DOHH2 (cell line): ENCODE measurements around the gene RGS9.

ENCODE experiments used
- H3F3A ChIP-seq: fragments of 200-600 bp; sonication (generic), shearing (Covaris generic); 2 replicates; pipeline ENCODE4 v1.6.0; 2016; ENCODE audit warnings: antibody characterized with exemption, mild to moderate bottlenecking; ENCODE audit not compliant: control insufficient read depth, insufficient read depth
- H3K27ac ChIP-seq: fragments of 200-600 bp; sonication (generic); 2 replicates; pipeline ENCODE4 v1.5.1; 2014; ENCODE audit warnings: low read depth, mild to moderate bottlenecking, low read length, moderate library complexity
- H3K27me3 ChIP-seq: fragments of 200-600 bp; sonication (generic); 2 replicates; pipeline ENCODE4 v1.6.1; 2014; ENCODE audit warnings: mild to moderate bottlenecking, low read length, mixed read lengths; ENCODE audit not compliant: control insufficient read depth
- H3K36me3 ChIP-seq: fragments of 200-600 bp; sonication (generic); 2 replicates; pipeline ENCODE4 v1.6.1; 2014; ENCODE audit warnings: mild to moderate bottlenecking, low read length, moderate library complexity, mixed read lengths; ENCODE audit not compliant: control insufficient read depth
- H3K4me1 ChIP-seq: fragments of 200-600 bp; sonication (generic); 2 replicates; pipeline ENCODE4 v1.6.1; 2014; ENCODE audit warnings: mild to moderate bottlenecking, low read length, mixed read lengths; ENCODE audit not compliant: control insufficient read depth
- H3K4me2 ChIP-seq: fragments of 200-600 bp; sonication (generic); 2 replicates; pipeline ENCODE4 v1.6.0; 2014; ENCODE audit warnings: mild to moderate bottlenecking, low read length, moderate library complexity
- H3K4me3 ChIP-seq: fragments of 200-600 bp; sonication (generic); 2 replicates; pipeline ENCODE4 v1.5.1; 2014; ENCODE audit warnings: mild to moderate bottlenecking, low read length, mixed read lengths
- H3K79me2 ChIP-seq: fragments of 200-600 bp; sonication (generic); 2 replicates; pipeline ENCODE4 v1.6.1; 2014; ENCODE audit warnings: mild to moderate bottlenecking, low read length, mixed read lengths; ENCODE audit not compliant: control insufficient read depth
- H3K9me2 ChIP-seq: fragments of 200-600 bp; sonication (generic); replicated peaks from 2 replicates; pipeline ENCODE4 v1.6.1; 2014; ENCODE audit warnings: mild to moderate bottlenecking, low read length, mixed read lengths; ENCODE audit not compliant: control insufficient read depth
- H3K9me3 ChIP-seq: fragments of 200-600 bp; sonication (generic); 2 replicates; pipeline ENCODE4 v1.6.1; 2014; ENCODE audit warnings: antibody characterized with exemption, low read length, mixed read lengths; ENCODE audit not compliant: control insufficient read depth, insufficient read depth
- H4K20me1 ChIP-seq: fragments of 200-600 bp; sonication (generic); 2 replicates; pipeline ENCODE4 v1.6.0; 2014; ENCODE audit warnings: low read depth, mild to moderate bottlenecking, antibody characterized with exemption, low read length, moderate library complexity; ENCODE audit not compliant: control insufficient read depth, insufficient read depth
- EZH2phosphoT487 ChIP-seq: fragments of 200-600 bp; sonication (generic); IDR thresholded peaks from 2 replicates; pipeline ENCODE4 v1.6.1; 2017; ENCODE audit warnings: borderline replicate concordance, mild to moderate bottlenecking, antibody characterized with exemption, low read length, moderate library complexity, mixed read lengths
- TF ChIP-seq, protein P1 (sequence below): fragments of 200-600 bp; sonication (generic); IDR thresholded peaks from one replicate; pipeline ENCODE4 v1.5.1; 2014; ENCODE audit warnings: antibody characterized with exemption, mild to moderate bottlenecking, low read depth, low read length; ENCODE audit not compliant: poor library complexity, severe bottlenecking

The RGS9 gene

DNA sequence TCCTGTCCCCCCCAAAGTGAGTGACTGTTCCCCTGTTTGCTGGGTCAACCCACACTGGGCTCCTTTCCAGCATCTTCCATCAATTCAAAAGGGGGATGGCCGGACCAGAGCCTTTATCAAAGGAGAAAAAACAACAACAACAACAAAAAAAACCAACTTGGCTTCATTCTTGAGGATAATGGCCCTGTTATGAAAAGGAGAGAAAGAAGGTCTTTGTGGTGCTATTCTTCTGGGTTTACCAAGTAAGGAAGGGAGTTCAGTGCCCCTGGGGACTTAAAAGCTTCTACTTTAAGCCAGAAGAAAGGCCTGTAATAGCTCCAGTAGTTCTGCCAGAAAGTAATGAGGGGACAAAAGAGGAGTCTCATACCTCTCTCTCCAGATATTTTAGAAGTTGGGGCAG lies 71.5 kb downstream of the RGS9 start:
- Histone ChIP-seq H3F3A (no peaks in the 10 kb centered on the region), H3K27me3 (no peaks in the 10 kb centered on the region), H3K9me3 (no peaks in the 10 kb centered on the region), H3K4me1 (no peaks in the 10 kb centered on the region), H3K79me2 (no peaks in the 10 kb centered on the region), H4K20me1 (no peaks in the 10 kb centered on the region), H3K4me2 (no peak overlapping the region), H3K36me3 (peaks cover 38% of the 10 kb centered on the region), H3K27ac (no peak overlapping the region), H3K4me3 (no peak overlapping the region), H3K9me2 (no peaks in the 10 kb centered on the region)
- TF ChIP-seq, protein P1, sequence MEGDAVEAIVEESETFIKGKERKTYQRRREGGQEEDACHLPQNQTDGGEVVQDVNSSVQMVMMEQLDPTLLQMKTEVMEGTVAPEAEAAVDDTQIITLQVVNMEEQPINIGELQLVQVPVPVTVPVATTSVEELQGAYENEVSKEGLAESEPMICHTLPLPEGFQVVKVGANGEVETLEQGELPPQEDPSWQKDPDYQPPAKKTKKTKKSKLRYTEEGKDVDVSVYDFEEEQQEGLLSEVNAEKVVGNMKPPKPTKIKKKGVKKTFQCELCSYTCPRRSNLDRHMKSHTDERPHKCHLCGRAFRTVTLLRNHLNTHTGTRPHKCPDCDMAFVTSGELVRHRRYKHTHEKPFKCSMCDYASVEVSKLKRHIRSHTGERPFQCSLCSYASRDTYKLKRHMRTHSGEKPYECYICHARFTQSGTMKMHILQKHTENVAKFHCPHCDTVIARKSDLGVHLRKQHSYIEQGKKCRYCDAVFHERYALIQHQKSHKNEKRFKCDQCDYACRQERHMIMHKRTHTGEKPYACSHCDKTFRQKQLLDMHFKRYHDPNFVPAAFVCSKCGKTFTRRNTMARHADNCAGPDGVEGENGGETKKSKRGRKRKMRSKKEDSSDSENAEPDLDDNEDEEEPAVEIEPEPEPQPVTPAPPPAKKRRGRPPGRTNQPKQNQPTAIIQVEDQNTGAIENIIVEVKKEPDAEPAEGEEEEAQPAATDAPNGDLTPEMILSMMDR: no peak
- TF ChIP-seq EZH2phosphoT487: no peak

DNA sequence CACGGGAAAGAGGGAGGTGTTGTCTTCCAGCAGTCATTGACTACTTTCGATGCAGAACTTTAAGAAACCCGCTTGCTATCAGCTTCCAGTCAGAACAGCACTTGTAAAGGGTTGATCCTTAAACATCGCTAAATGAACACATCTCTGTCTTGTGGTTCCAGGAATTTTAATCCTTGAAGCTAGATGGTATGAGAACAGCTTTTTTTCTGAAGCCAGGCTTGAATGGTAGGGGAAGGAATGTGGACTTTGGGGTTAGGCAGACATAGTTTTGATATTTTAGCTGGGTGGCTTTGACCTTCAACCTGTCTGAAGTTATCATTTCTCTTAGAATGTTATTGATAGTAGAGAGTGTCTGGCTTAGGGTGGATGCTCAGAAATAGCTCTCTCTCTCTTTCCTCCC lies 81.1 kb downstream of the RGS9 start:
- Histone ChIP-seq H3K4me2 (no peak overlapping the region), H3K9me2 (no peaks in the 10 kb centered on the region), H3K79me2 (no peaks in the 10 kb centered on the region), H3K27ac (no peak overlapping the region), H3F3A (no peaks in the 10 kb centered on the region), H3K9me3 (no peaks in the 10 kb centered on the region), H3K4me3 (no peak overlapping the region), H3K4me1 (no peaks in the 10 kb centered on the region), H3K36me3 (no peaks in the 10 kb centered on the region), H4K20me1 (no peaks in the 10 kb centered on the region), H3K27me3 (no peaks in the 10 kb centered on the region)
- TF ChIP-seq, protein P1: no peak
- TF ChIP-seq EZH2phosphoT487: no peak

DNA sequence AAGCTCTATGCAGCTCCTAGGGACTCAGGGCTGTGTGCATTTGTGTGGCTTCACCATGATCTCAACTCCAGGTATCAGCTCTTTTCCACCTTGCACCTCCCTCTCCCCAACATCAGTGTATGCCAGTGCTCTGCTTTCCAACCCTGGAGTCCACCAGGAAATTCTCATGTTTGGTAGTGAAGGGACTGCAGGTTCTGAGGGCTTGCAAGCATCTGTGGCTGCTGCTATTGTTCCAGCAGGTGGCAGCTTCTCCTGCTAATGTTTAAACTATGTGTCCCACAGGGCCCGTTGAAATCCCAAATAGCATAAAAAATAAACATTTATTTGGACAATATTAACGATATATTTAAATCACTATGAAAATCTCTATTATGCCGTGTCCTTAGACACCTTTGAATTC lies 82.0 kb downstream of the RGS9 start:
- Histone ChIP-seq H3K79me2 (no peaks in the 10 kb centered on the region), H3K4me1 (no peaks in the 10 kb centered on the region), H3K9me3 (no peaks in the 10 kb centered on the region), H3K4me2 (no peak overlapping the region), H3K27ac (no peak overlapping the region), H3F3A (no peaks in the 10 kb centered on the region), H3K9me2 (no peaks in the 10 kb centered on the region), H3K27me3 (no peaks in the 10 kb centered on the region), H4K20me1 (no peaks in the 10 kb centered on the region), H3K4me3 (no peak overlapping the region), H3K36me3 (no peaks in the 10 kb centered on the region)
- no peak for TF ChIP-seq EZH2phosphoT487
- TF ChIP-seq, protein P1: no peak

DNA sequence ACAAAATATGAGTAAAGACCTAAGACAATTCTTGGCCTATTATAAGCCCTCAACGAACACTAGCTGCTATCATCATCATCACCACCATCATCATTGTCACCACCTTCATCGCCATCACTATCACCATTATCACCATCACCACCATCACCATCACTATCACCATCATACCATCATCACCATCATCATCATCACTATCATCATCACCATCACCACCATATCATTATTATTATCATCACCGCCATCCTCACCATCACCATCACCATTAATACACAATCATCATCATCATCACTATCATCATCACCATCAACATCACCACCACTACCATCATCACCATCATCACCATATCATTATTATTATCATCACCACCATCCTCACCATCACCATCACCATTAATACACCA lies 82.5 kb downstream of the RGS9 start:
- Histone ChIP-seq H3K4me3 (no peak overlapping the region), H3F3A (no peaks in the 10 kb centered on the region), H3K79me2 (no peaks in the 10 kb centered on the region), H3K27ac (no peak overlapping the region), H3K9me3 (no peaks in the 10 kb centered on the region), H3K4me1 (no peaks in the 10 kb centered on the region), H3K9me2 (no peaks in the 10 kb centered on the region), H3K27me3 (no peaks in the 10 kb centered on the region), H4K20me1 (no peaks in the 10 kb centered on the region), H3K4me2 (no peak overlapping the region), H3K36me3 (no peaks in the 10 kb centered on the region)
- no peak for TF ChIP-seq EZH2phosphoT487
- TF ChIP-seq, protein P1: no peak
